Gastrocnemius medialis (tissue), 4 donors: ENCODE data around the gene PIK3C2G.

Experiments used
- POLR2A ChIP-seq, 2 donors: fragments of 450-650 bp; IDR thresholded peaks; one replicate each; pipeline ENCODE4 v1.6.1; 2017; ENCODE audit warnings: antibody characterized with exemption in 2 of 2, mild to moderate bottlenecking in 2 of 2, moderate library complexity in 2 of 2
- TF ChIP-seq, protein P1 (sequence below), 5 experiments: fragments of 450-650 bp in 3 of 5; fragments of 200-600 bp in 2 of 5; sonication (generic) in 2 of 5; IDR thresholded peaks in 4 of 5; conservative IDR thresholded peaks in 1 of 5; 1 replicate in 4 of 5; 2 replicates in 1 of 5; pipeline ENCODE4 v1.5.1; 2016 to 2019; ENCODE audit warnings: antibody characterized with exemption in 5 of 5, mild to moderate bottlenecking in 3 of 5, moderate library complexity in 3 of 5

DNA sequence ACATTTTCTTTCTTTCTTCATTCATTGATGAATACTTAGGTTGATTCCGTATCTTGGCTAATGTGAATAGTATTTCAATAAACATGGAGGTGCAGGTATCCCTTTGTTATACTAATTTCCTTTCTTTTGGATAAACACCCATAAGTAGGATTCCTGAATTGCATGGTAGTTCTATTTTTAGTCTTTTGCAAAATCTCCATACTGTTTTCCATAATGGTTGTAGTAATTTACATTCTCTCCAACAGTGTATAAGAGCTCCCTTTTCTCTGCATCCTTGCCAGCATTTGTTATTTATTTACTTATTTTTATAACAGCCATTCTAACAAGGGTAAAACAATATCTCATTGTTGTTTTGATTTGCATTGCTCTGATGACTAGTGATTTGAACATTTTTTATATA, 36.6 kb downstream of the PIK3C2G start:
- TF ChIP-seq, protein P1, sequence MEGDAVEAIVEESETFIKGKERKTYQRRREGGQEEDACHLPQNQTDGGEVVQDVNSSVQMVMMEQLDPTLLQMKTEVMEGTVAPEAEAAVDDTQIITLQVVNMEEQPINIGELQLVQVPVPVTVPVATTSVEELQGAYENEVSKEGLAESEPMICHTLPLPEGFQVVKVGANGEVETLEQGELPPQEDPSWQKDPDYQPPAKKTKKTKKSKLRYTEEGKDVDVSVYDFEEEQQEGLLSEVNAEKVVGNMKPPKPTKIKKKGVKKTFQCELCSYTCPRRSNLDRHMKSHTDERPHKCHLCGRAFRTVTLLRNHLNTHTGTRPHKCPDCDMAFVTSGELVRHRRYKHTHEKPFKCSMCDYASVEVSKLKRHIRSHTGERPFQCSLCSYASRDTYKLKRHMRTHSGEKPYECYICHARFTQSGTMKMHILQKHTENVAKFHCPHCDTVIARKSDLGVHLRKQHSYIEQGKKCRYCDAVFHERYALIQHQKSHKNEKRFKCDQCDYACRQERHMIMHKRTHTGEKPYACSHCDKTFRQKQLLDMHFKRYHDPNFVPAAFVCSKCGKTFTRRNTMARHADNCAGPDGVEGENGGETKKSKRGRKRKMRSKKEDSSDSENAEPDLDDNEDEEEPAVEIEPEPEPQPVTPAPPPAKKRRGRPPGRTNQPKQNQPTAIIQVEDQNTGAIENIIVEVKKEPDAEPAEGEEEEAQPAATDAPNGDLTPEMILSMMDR (IDR thresholded peaks at IDR 0.05 in 4 of 5, conservative IDR thresholded peaks at IDR 0.05 in 1 of 5) = no peak
- TF ChIP-seq POLR2A (IDR thresholded peaks at IDR 0.05) = no peak
